Measurements from ENCODE around the gene CD99L2.

Gene CD99L2

GRCh38 chrX:150763303-150763797 lies 135.1 kb downstream of the CD99L2 start:
- DNase-seq (ENCODE audit: low read depth in 2 of 2): no peak

GRCh38 chrX:150762258-150763165 lies 136.0 kb downstream of the CD99L2 start:
- DNase-seq (ENCODE audit: low read depth in 2 of 2): no peak

- DNase-seq (ENCODE audit: low read depth in 2 of 2): no peak
These were observed 136.7 kb downstream of the CD99L2 start for GRCh38 chrX:150761819-150762216.

- DNase-seq (ENCODE audit: low read depth in 2 of 2): no peak
These were observed 137.2 kb downstream of the CD99L2 start for GRCh38 chrX:150761176-150761818.

GRCh38 chrX:150759568-150760416 lies 138.7 kb downstream of the CD99L2 start:
- no peak for DNase-seq (ENCODE audit: low read depth in 2 of 2)

- no peak for DNase-seq (ENCODE audit: low read depth in 2 of 2)
These were observed 141.1 kb downstream of the CD99L2 start for GRCh38 chrX:150757371-150757770.

- no peak for DNase-seq (ENCODE audit: low read depth in 2 of 2)
These were observed 144.5 kb downstream of the CD99L2 start for GRCh38 chrX:150753968-150754367.

- no peak for DNase-seq (ENCODE audit: low read depth in 2 of 2)
These were observed 145.1 kb downstream of the CD99L2 start for GRCh38 chrX:150753357-150753756.

- no peak for DNase-seq (ENCODE audit: low read depth in 2 of 2)
These were observed 146.3 kb downstream of the CD99L2 start for GRCh38 chrX:150752124-150752523.

- DNase-seq (ENCODE audit: low read depth in 2 of 2): no peak
These were observed 162.0 kb downstream of the CD99L2 start for GRCh38 chrX:150736475-150736874.

GRCh38 chrX:150731795-150732194 lies 166.7 kb downstream of the CD99L2 start:
- peak in 1 of 2 donors; percentile 17 for DNase-seq (ENCODE audit: low read depth in 2 of 2)

GRCh38 chrX:150730719-150731118 lies 167.7 kb downstream of the CD99L2 start:
- no peak for DNase-seq (ENCODE audit: low read depth in 2 of 2)

- DNase-seq (ENCODE audit: low read depth in 2 of 2): no peak
These were observed 168.5 kb downstream of the CD99L2 start for GRCh38 chrX:150729956-150730355.

- no peak for DNase-seq (ENCODE audit: low read depth in 2 of 2)
These were observed 178.8 kb downstream of the CD99L2 start for GRCh38 chrX:150719621-150720020.

Data from stimulated activated CD4-positive, alpha-beta T cell treated with anti-CD3 and anti-CD28 coated beads, Interleukin-1b, Interleukin-23, amount 100 ng/mL, for 1 hour (primary cell).